Prostate gland (tissue), 2 donors: ENCODE results near the gene TMEM190. TPM values are rescaled to one million over a fixed set of nuclear protein-coding genes. Genes with fewer than 3 reads are reported as not detected.

Experiments
- DNase-seq: peaks from one replicate; pipeline ENCODE4 v3.0.0-alpha.2; 2019; ENCODE audit warnings: low spot score
- H3K27ac ChIP-seq, 2 donors: fragments of 200-600 bp; sonication (generic); 2 replicates each; pipeline ENCODE4 v1.5.1; 2017 to 2019
- H3K27me3 ChIP-seq: fragments of 200-600 bp; sonication (generic); replicated peaks from 2 replicates; pipeline ENCODE4 v1.5.1; 2019; ENCODE audit not compliant: insufficient read depth
- H3K36me3 ChIP-seq, 2 donors: fragments of 200-600 bp; sonication (generic); 1 replicate in 1 of 2; 2 replicates in 1 of 2; pipeline versions ENCODE4 v1.5.1 to v1.8.1; 2017 to 2019
- H3K4me1 ChIP-seq: fragments of 200-600 bp; sonication (generic); replicated peaks from 2 replicates; pipeline ENCODE4 v1.5.1; 2019
- H3K4me3 ChIP-seq, 2 donors: fragments of 200-600 bp; sonication (generic); 2 replicates each; pipeline ENCODE4 v1.5.1; 2017 to 2019
- H3K9me3 ChIP-seq: fragments of 200-600 bp; sonication (generic); 2 replicates; pipeline ENCODE4 v1.5.1; 2017
- POLR2A ChIP-seq: fragments of 450-650 bp; IDR thresholded peaks from one replicate; pipeline ENCODE4 v1.6.1; 2016; ENCODE audit warnings: antibody characterized with exemption, mild to moderate bottlenecking
- POLR2AphosphoS5 ChIP-seq: sonication (generic); formaldehyde crosslinking; IDR thresholded peaks from one replicate; pipeline ENCODE4 v1.6.1; 2017; ENCODE audit warnings: antibody characterized with exemption
- WGBS: methylation state at CpG from one replicate; pipeline ENCODE4 v1.1.5; 2018; 5-methylcytosine and 5-hydroxymethylcytosine counted together
- intact Hi-C: fragments of 100-400 bp; cut with DNase I; formaldehyde crosslinking; loops from one replicate; pipeline ENCODE4 v1.14.2; 2022
- total RNA-seq, 2 donors: library from RNA; depleted of rRNA; stranded (reverse); fragments of >200 nt; gene quantifications; one replicate each; pipeline ENCODE4 v1.1.0, GENCODE V29; 2016
- TF ChIP-seq, protein P1 (sequence below), 4 experiments: fragments of 200-600 bp in 2 of 4; fragments of 450-650 bp in 2 of 4; sonication (generic) in 2 of 4; IDR thresholded peaks; 1 replicate in 3 of 4; 2 replicates in 1 of 4; pipeline ENCODE4 v1.5.1; 2016 to 2019; ENCODE audit warnings: antibody characterized with exemption in 4 of 4, mild to moderate bottlenecking in 2 of 4, moderate library complexity in 2 of 4

Gene TMEM190
- total RNA-seq, 2 donors from 2014 or later = not detected

DNA sequence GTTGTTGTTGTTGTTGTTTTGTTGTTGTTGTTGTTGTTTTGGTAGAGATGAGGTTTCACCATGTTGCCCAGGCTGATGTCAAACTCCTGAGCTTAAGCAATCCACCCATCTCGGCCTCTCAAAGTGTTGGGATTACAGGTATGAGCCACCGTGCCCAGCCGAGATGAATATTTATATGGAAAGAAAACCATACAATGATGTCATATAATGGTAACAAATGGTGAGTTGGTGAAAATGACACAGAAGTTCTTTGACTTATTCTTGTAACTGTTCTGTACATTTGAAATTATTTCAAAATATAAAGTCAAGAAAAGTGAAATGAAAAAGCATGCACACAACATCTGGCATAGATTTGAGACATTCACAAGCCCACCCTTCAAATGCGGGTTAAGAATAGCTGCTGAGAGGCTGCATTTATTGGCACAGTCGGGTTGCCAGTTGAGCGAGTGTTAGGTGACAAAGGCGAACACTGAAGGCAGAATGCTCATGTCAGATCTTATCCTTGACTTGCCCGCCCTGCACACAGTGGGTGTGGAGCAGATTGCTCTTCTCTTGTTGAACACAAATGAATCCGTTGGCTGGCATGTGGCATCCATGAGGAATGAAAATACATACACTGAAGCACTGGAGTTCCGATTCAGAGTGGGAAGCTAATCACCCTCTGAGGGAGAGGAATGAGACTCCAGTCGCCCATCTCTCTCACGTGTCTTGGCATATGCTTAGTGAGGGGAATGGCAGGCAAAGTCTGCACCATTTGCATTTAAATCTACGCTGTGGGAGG is 46.8 kb downstream of the TMEM190 start:
- no peak for DNase-seq
- H3K36me3 ChIP-seq = no peaks in the 10 kb centered on the region
- 52% methylated on average over 13 of the region's 13 CpGs for WGBS
- intact Hi-C loops = no loop called here
- H3K4me3 ChIP-seq = no peak overlapping the region
- H3K27me3 ChIP-seq = peaks cover 2% of the 10 kb centered on the region
- H3K27ac ChIP-seq = no peak overlapping the region
- no peak for TF ChIP-seq POLR2AphosphoS5
- TF ChIP-seq, protein P1, sequence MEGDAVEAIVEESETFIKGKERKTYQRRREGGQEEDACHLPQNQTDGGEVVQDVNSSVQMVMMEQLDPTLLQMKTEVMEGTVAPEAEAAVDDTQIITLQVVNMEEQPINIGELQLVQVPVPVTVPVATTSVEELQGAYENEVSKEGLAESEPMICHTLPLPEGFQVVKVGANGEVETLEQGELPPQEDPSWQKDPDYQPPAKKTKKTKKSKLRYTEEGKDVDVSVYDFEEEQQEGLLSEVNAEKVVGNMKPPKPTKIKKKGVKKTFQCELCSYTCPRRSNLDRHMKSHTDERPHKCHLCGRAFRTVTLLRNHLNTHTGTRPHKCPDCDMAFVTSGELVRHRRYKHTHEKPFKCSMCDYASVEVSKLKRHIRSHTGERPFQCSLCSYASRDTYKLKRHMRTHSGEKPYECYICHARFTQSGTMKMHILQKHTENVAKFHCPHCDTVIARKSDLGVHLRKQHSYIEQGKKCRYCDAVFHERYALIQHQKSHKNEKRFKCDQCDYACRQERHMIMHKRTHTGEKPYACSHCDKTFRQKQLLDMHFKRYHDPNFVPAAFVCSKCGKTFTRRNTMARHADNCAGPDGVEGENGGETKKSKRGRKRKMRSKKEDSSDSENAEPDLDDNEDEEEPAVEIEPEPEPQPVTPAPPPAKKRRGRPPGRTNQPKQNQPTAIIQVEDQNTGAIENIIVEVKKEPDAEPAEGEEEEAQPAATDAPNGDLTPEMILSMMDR (IDR thresholded peaks at IDR 0.05) = no peak
- no peak for TF ChIP-seq POLR2A
- no peaks in the 10 kb centered on the region for H3K9me3 ChIP-seq
- no peaks in the 10 kb centered on the region for H3K4me1 ChIP-seq

DNA sequence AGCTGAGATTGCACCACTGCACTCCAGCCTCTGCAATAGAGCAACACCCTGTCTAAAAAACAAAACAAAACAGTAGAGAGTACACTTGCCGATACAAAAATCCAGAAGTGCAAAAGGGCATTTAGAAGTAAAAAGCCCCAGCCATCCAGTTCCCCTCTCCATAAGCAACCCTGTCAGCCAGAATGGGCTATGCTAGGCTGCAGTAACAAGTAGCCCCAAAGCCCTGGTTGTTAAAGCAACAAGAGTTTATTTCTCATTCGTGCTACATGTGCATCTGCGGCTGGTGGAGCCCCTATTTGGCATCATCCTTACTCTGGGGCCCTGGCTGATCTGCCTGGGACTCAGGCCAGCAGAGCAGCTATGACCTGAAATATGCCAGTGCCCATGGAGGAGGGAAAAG is 47.9 kb downstream of the TMEM190 start:
- no peak overlapping the region for H3K27ac ChIP-seq
- TF ChIP-seq POLR2AphosphoS5 = no peak
- TF ChIP-seq, protein P1 (IDR thresholded peaks at IDR 0.05) = no peak
- TF ChIP-seq POLR2A = no peak
- no peak for DNase-seq
- 76% methylated on average over 3 of the region's 3 CpGs for WGBS
- no peaks in the 10 kb centered on the region for H3K9me3 ChIP-seq
- H3K36me3 ChIP-seq = no peaks in the 10 kb centered on the region
- intact Hi-C loops = no loop called here
- H3K4me1 ChIP-seq = no peaks in the 10 kb centered on the region
- no peak overlapping the region for H3K4me3 ChIP-seq
- peaks cover 2% of the 10 kb centered on the region for H3K27me3 ChIP-seq

DNA sequence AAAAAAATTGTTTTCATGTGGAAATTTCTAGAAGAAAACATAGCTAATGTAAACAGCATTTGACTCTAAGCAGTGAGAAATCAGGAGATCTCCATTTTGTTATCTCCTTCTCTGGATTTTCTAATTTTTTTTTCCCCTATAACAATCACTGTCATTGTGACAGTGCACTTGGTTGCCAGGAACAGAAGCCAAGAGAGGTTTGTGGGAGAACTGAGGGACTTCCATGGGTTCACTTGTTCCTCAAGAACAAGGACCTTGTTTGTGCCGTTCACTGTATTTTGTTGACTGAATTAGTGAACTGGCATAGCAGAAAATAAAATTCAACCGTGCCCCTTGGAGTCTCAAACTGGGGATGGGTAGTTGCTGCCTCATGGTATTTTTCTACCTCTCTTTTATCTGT is 49.4 kb downstream of the TMEM190 start:
- WGBS = 51% methylated on average over 2 of the region's 2 CpGs
- Histone ChIP-seq H3K9me3 (no peaks in the 10 kb centered on the region), H3K36me3 (no peaks in the 10 kb centered on the region), H3K4me1 (no peaks in the 10 kb centered on the region), H3K27ac (no peak overlapping the region), H3K27me3 (peaks cover 7% of the 10 kb centered on the region), H3K4me3 (no peak overlapping the region)
- TF ChIP-seq, protein P1 (IDR thresholded peaks at IDR 0.05) = no peak
- no peak for TF ChIP-seq POLR2A
- no peak for TF ChIP-seq POLR2AphosphoS5
- no peak for DNase-seq
- intact Hi-C loops = no loop called here

Other genes with a start within 250 kb of the TMEM190 start
- gene TNNT1, start 227.6 kb upstream of the TMEM190 start, total RNA-seq = 10 to 100 TPM in 1 of 2 donors, 1 to 10 TPM in 1; 8.5 to 87.9 TPM
- gene TNNI3, start 219.1 kb upstream of the TMEM190 start, total RNA-seq = 10 to 100 TPM in 1 of 2 donors, not detected in 1; 12.4 TPM
- 10 to 100 TPM in 1 of 2 donors, under 1 TPM in 1; 0.55 to 16.1 TPM for gene DNAAF3, start 210.2 kb upstream of the TMEM190 start, total RNA-seq
- gene SYT5, start 196.5 kb upstream of the TMEM190 start, total RNA-seq = 1 to 10 TPM in 1 of 2 donors, not detected in 1; 4.3 TPM
- gene PTPRH, start 167.3 kb upstream of the TMEM190 start, total RNA-seq = 1 to 10 TPM in 1 of 2 donors, not detected in 1; 4.0 TPM
- 10 to 100 TPM in 1 of 2 donors, 1 to 10 TPM in 1; 1.5 to 10.8 TPM for gene TMEM86B, start 148.1 kb upstream of the TMEM190 start, total RNA-seq
- gene PPP6R1, start 117.8 kb upstream of the TMEM190 start, total RNA-seq = 100 to 1,000 TPM in 1 of 2 donors, 10 to 100 TPM in 1; 49.5 to 112 TPM
- gene HSPBP1, start 96.7 kb upstream of the TMEM190 start, total RNA-seq = 10 to 100 TPM; 33.6 to 36.0 TPM
- gene BRSK1, start 92.8 kb upstream of the TMEM190 start, total RNA-seq = 10 to 100 TPM in 1 of 2 donors, 1 to 10 TPM in 1; 1.4 to 10.9 TPM
- not detected for gene TMEM150B, start 51.5 kb upstream of the TMEM190 start, total RNA-seq
- 10 to 100 TPM; 17.8 to 32.3 TPM for gene KMT5C, start 37.0 kb upstream of the TMEM190 start, total RNA-seq
- 10 to 100 TPM in 1 of 2 donors, not detected in 1; 10.2 TPM for gene COX6B2, start 22.1 kb upstream of the TMEM190 start, total RNA-seq
- gene GARIN5B, start 13.6 kb upstream of the TMEM190 start, total RNA-seq = 1 to 10 TPM in 1 of 2 donors, not detected in 1; 1.5 TPM
- gene IL11, start 6.4 kb upstream of the TMEM190 start, total RNA-seq = 1 to 10 TPM in 1 of 2 donors, not detected in 1; 2.0 TPM
- gene TMEM238, start 7.5 kb downstream of the TMEM190 start, total RNA-seq = 100 to 1,000 TPM in 1 of 2 donors, 10 to 100 TPM in 1; 19.6 to 116 TPM
- 100 to 1,000 TPM; 439 to 554 TPM for gene RPL28, start 9.1 kb downstream of the TMEM190 start, total RNA-seq
- gene UBE2S, start 31.0 kb downstream of the TMEM190 start, total RNA-seq = 10 to 100 TPM; 10.3 to 49.9 TPM
- not detected for gene SHISA7, start 66.5 kb downstream of the TMEM190 start, total RNA-seq
- 100 to 1,000 TPM in 1 of 2 donors, 10 to 100 TPM in 1; 85.1 to 117 TPM for gene ISOC2, start 84.8 kb downstream of the TMEM190 start, total RNA-seq
- gene C19orf85, start 87.9 kb downstream of the TMEM190 start, total RNA-seq = not detected
- 10 to 100 TPM; 10.9 to 66.4 TPM for gene ZNF628, start 99.8 kb downstream of the TMEM190 start, total RNA-seq
- 10 to 100 TPM; 10.8 to 19.8 TPM for gene NAT14, start 108.4 kb downstream of the TMEM190 start, total RNA-seq
- gene SSC5D, start 111.6 kb downstream of the TMEM190 start, total RNA-seq = 1 to 10 TPM; 5.6 to 8.6 TPM
- not detected for gene SBK2, start 160.3 kb downstream of the TMEM190 start, total RNA-seq
- gene SBK3, start 168.7 kb downstream of the TMEM190 start, total RNA-seq = under 1 TPM; 0.23 to 0.74 TPM
- gene ZNF579, start 204.0 kb downstream of the TMEM190 start, total RNA-seq = 10 to 100 TPM in 1 of 2 donors, 1 to 10 TPM in 1; 8.7 to 10.8 TPM
- 10 to 100 TPM; 14.8 to 16.4 TPM for gene FIZ1, start 222.7 kb downstream of the TMEM190 start, total RNA-seq
- gene ZNF524, start 223.5 kb downstream of the TMEM190 start, total RNA-seq = 10 to 100 TPM; 30.2 to 54.8 TPM
- gene ZNF865, start 228.8 kb downstream of the TMEM190 start, total RNA-seq = 10 to 100 TPM; 18.4 to 21.0 TPM
- 10 to 100 TPM in 1 of 2 donors, 1 to 10 TPM in 1; 8.9 to 17.2 TPM for gene ZNF784, start 247.7 kb downstream of the TMEM190 start, total RNA-seq